H9 (cell line): ENCODE measurements around the gene METTL26. TPM values are rescaled to one million over a fixed set of nuclear protein-coding genes. Genes with fewer than 3 reads are reported as not detected.

Source experiments
- DNase-seq: peaks from one replicate; pipeline ENCODE4 v3.0.0-alpha.2; 2017
- H2AFZ ChIP-seq: one replicate; pipeline ENCODE4 v1.6.1; 2013; ENCODE audit warnings: mild to moderate bottlenecking, low read length, control low read depth, moderate library complexity
- H2AK5ac ChIP-seq: 2 replicates; pipeline ENCODE4 v1.6.1; 2013; ENCODE audit warnings: low read length, control low read depth, mixed read lengths; ENCODE audit not compliant: insufficient read length
- H2BK120ac ChIP-seq: one replicate; pipeline ENCODE4 v1.6.1; 2013; ENCODE audit warnings: low read depth, mild to moderate bottlenecking, low read length, control low read depth, inconsistent platforms; ENCODE audit not compliant: poor library complexity, severe bottlenecking
- H2BK12ac ChIP-seq: 2 replicates; pipeline ENCODE4 v1.6.1; 2013; ENCODE audit warnings: low read length, control low read depth, mixed read lengths, low read depth; ENCODE audit not compliant: insufficient read length
- H2BK15ac ChIP-seq: 2 replicates; pipeline ENCODE4 v1.6.1; 2013; ENCODE audit warnings: low read depth, low read length, control low read depth
- H2BK20ac ChIP-seq: one replicate; pipeline ENCODE4 v1.6.1; 2013; ENCODE audit warnings: low read depth, mild to moderate bottlenecking, low read length, control low read depth, inconsistent platforms; ENCODE audit not compliant: poor library complexity, severe bottlenecking
- H2BK5ac ChIP-seq: 2 replicates; pipeline ENCODE4 v1.6.1; 2013; ENCODE audit warnings: low read length, control low read depth, mixed read lengths; ENCODE audit not compliant: insufficient read length
- H3K14ac ChIP-seq: 2 replicates; pipeline ENCODE4 v1.6.1; 2013; ENCODE audit warnings: low read length, control low read depth; ENCODE audit not compliant: insufficient read depth
- H3K18ac ChIP-seq: 2 replicates; pipeline ENCODE4 v1.6.1; 2013; ENCODE audit warnings: low read depth, mild to moderate bottlenecking, mixed read lengths, low read length, control low read depth; ENCODE audit not compliant: insufficient read length
- H3K23ac ChIP-seq: 2 replicates; pipeline ENCODE4 v1.6.1; 2013; ENCODE audit warnings: low read length, control low read depth, mixed read lengths, low read depth; ENCODE audit not compliant: insufficient read length
- H3K23me2 ChIP-seq: 2 replicates; pipeline ENCODE4 v1.6.1; 2013; ENCODE audit warnings: low read depth, mild to moderate bottlenecking, mixed read lengths, low read length, control low read depth; ENCODE audit not compliant: insufficient read length, poor library complexity, severe bottlenecking
- H3K27ac ChIP-seq: 2 replicates; pipeline ENCODE4 v1.5.1; 2013; ENCODE audit warnings: low read length, control low read depth, mixed read lengths, low read depth; ENCODE audit not compliant: insufficient read length
- H3K27me3 ChIP-seq: 2 replicates; pipeline ENCODE4 v1.6.1; 2013; ENCODE audit warnings: low read length, control low read depth, inconsistent platforms; ENCODE audit not compliant: insufficient read depth
- H3K4ac ChIP-seq: 2 replicates; pipeline ENCODE4 v1.6.1; 2013; ENCODE audit warnings: low read depth, mild to moderate bottlenecking, control low read depth, inconsistent platforms, low read length, moderate library complexity
- H3K4me1 ChIP-seq: 2 replicates; pipeline ENCODE4 v1.6.1; 2013; ENCODE audit warnings: low read length, control low read depth, inconsistent platforms; ENCODE audit not compliant: insufficient read depth
- H3K4me2 ChIP-seq: 2 replicates; pipeline ENCODE4 v1.6.1; 2013; ENCODE audit warnings: low read length, control low read depth, mixed read lengths; ENCODE audit not compliant: insufficient read length, insufficient read depth
- H3K56ac ChIP-seq: 2 replicates; pipeline ENCODE4 v1.6.1; 2013; ENCODE audit warnings: low read depth, mild to moderate bottlenecking, mixed read lengths, low read length, control low read depth; ENCODE audit not compliant: insufficient read length
- H3K79me1 ChIP-seq: 2 replicates; pipeline ENCODE4 v1.6.1; 2013; ENCODE audit warnings: low read depth, mild to moderate bottlenecking, moderate library complexity, low read length, control low read depth, inconsistent platforms; ENCODE audit not compliant: insufficient read depth, poor library complexity, severe bottlenecking
- H3K79me2 ChIP-seq: 2 replicates; pipeline ENCODE4 v1.6.1; 2013; ENCODE audit warnings: low read length, control low read depth, inconsistent platforms; ENCODE audit not compliant: insufficient read depth
- H3K9ac ChIP-seq: 2 replicates; pipeline ENCODE4 v1.6.1; 2013; ENCODE audit warnings: low read length, control low read depth, mixed read lengths; ENCODE audit not compliant: insufficient read length; ENCODE audit errors: extremely low read depth
- H3K9me3 ChIP-seq: one replicate; pipeline ENCODE4 v1.6.1; 2013; ENCODE audit warnings: low read depth, low read length, inconsistent platforms; ENCODE audit not compliant: control insufficient read depth
- H3T11ph ChIP-seq: one replicate; pipeline ENCODE4 v1.6.1; 2013; ENCODE audit warnings: mild to moderate bottlenecking, low read length, control low read depth, inconsistent platforms
- H4K20me1 ChIP-seq: one replicate; pipeline ENCODE4 v1.6.1; 2013; ENCODE audit not compliant: control insufficient read depth, insufficient read length, insufficient read depth
- H4K5ac ChIP-seq: 2 replicates; pipeline ENCODE4 v1.6.1; 2013; ENCODE audit warnings: low read depth, mild to moderate bottlenecking, mixed read lengths, low read length, control low read depth; ENCODE audit not compliant: insufficient read length
- H4K8ac ChIP-seq: replicated peaks from 2 replicates; pipeline ENCODE4 v1.6.1; 2013; ENCODE audit warnings: low read length, control low read depth, mixed read lengths, low read depth; ENCODE audit not compliant: insufficient read length
- H4K91ac ChIP-seq: 2 replicates; pipeline ENCODE4 v1.6.1; 2013; ENCODE audit warnings: low read depth, mild to moderate bottlenecking, moderate library complexity, mixed read lengths, low read length, control low read depth; ENCODE audit not compliant: insufficient read length
- H3K27ac Mint-ChIP-seq, 3 experiments: 2 replicates in 2 of 3; 3 replicates in 1 of 3; pipeline ENCODE4 v1.8.0; 2020 to 2021; ENCODE audit warnings: mixed read lengths in 3 of 3, mild to moderate bottlenecking in 1 of 3, moderate library complexity in 1 of 3
- H3K27me3 Mint-ChIP-seq: 2 replicates; pipeline ENCODE4 v1.8.0; 2021; ENCODE audit warnings: low read depth, mild to moderate bottlenecking, moderate library complexity, mixed read lengths
- H3K36me3 Mint-ChIP-seq, 3 experiments: 2 replicates in 2 of 3; 3 replicates in 1 of 3; pipeline ENCODE4 v1.8.0; 2020 to 2021; ENCODE audit warnings: low read depth in 3 of 3, mixed read lengths in 3 of 3; ENCODE audit not compliant: insufficient read depth in 1 of 3
- H3K4me1 Mint-ChIP-seq, 2 experiments: 2 replicates each; pipeline ENCODE4 v1.8.0; 2020; ENCODE audit warnings: mixed read lengths in 2 of 2
- H3K4me3 Mint-ChIP-seq, 2 experiments: 2 replicates in 1 of 2; 3 replicates in 1 of 2; pipeline ENCODE4 v1.8.0; 2020 to 2021; ENCODE audit warnings: mild to moderate bottlenecking in 2 of 2, mixed read lengths in 2 of 2, moderate library complexity in 1 of 2
- H3K9me3 Mint-ChIP-seq, 2 experiments: 2 replicates in 1 of 2; 3 replicates in 1 of 2; pipeline ENCODE4 v1.8.0; 2020; ENCODE audit warnings: mild to moderate bottlenecking in 2 of 2, mixed read lengths in 2 of 2, moderate library complexity in 1 of 2
- WGBS: extraction: QIAGEN DNeasy Blood & Tissue Kit; methylation state at CpG from one replicate; pipeline ENCODE4 v1.1.7; 2013; ENCODE audit warnings: missing lambda C conversion rate, low lambda C conversion rate, mixed read lengths; ENCODE audit not compliant: insufficient read length; ENCODE audit errors: extremely low coverage; 5-methylcytosine and 5-hydroxymethylcytosine counted together
- total RNA-seq: library from RNA; stranded (reverse); gene quantifications from 2 replicates; pipeline ENCODE4 v1.2.1, GENCODE V29; 2021
- TF ChIP-seq, protein P1 (sequence below): fragments of 200-600 bp; sonication (generic); conservative IDR thresholded peaks from 3 replicates; pipeline ENCODE4 v1.8.0; 2021; ENCODE audit warnings: antibody characterized with exemption, mild to moderate bottlenecking

The METTL26 gene
- total RNA-seq, 1 experiment from 2014 or later: 108 TPM

DNA sequence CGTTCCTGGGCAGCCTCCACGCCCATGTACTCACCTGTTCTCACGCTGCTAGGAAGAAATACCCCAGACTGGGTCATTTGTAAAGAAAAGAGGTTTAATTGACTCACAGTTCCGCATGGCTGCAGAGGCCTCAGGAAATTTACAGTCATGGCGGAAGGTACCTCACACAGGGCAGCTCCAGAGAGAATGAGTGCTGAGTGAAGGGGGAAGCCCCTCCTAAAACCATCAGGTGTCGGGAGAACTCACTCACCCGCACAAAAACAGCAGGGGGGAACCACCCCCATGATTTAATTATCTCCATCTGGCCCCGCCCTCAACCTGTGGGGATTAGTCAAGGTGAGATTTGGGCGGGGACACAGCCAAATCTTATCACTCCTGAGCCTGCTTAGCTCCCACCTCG is 28.1 kb downstream of the METTL26 start:
- H3K9me3 ChIP-seq: no peaks in the 10 kb centered on the region
- no peak overlapping the region for H2BK15ac ChIP-seq
- peak overlapping the region in 2 of 3 experiments; percentile 41 to 91; a peak in 3 of 7 replicates for H3K27ac Mint-ChIP-seq
- H3K27me3 Mint-ChIP-seq: peaks cover 12% of the 10 kb centered on the region
- peaks cover 2% of the 10 kb centered on the region for H3K79me1 ChIP-seq
- no peak overlapping the region for H2BK20ac ChIP-seq
- TF ChIP-seq, protein P1, sequence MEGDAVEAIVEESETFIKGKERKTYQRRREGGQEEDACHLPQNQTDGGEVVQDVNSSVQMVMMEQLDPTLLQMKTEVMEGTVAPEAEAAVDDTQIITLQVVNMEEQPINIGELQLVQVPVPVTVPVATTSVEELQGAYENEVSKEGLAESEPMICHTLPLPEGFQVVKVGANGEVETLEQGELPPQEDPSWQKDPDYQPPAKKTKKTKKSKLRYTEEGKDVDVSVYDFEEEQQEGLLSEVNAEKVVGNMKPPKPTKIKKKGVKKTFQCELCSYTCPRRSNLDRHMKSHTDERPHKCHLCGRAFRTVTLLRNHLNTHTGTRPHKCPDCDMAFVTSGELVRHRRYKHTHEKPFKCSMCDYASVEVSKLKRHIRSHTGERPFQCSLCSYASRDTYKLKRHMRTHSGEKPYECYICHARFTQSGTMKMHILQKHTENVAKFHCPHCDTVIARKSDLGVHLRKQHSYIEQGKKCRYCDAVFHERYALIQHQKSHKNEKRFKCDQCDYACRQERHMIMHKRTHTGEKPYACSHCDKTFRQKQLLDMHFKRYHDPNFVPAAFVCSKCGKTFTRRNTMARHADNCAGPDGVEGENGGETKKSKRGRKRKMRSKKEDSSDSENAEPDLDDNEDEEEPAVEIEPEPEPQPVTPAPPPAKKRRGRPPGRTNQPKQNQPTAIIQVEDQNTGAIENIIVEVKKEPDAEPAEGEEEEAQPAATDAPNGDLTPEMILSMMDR: no peak
- no peaks in the 10 kb centered on the region for H3K4me1 ChIP-seq
- H4K5ac ChIP-seq: no peak overlapping the region
- H4K8ac ChIP-seq: no peak overlapping the region
- H3K4me1 Mint-ChIP-seq: peaks cover 11 to 13% of the 10 kb centered on the region in 2 experiments
- H3K56ac ChIP-seq: no peak overlapping the region
- no peaks in the 10 kb centered on the region for H3K27me3 ChIP-seq
- peaks cover 12 to 18% (median 13%) of the 10 kb centered on the region in 3 experiments for H3K36me3 Mint-ChIP-seq
- no peak overlapping the region for H3K9ac ChIP-seq
- peaks cover 16 to 18% of the 10 kb centered on the region in 2 experiments for H3K9me3 Mint-ChIP-seq
- no peak overlapping the region for H3K4ac ChIP-seq
- H3K14ac ChIP-seq: no peak overlapping the region
- no CpG with 5 or more reads among the region's 10 CpGs for WGBS
- H2BK5ac ChIP-seq: no peak overlapping the region
- DNase-seq: peak; percentile 37
- H3K4me3 Mint-ChIP-seq: no peak overlapping the region
- H3K79me2 ChIP-seq: no peaks in the 10 kb centered on the region
- no peak overlapping the region for H2AK5ac ChIP-seq
- H2AFZ ChIP-seq: no peak overlapping the region
- H3K27ac ChIP-seq: no peak overlapping the region
- no peak overlapping the region for H3K23ac ChIP-seq
- H4K20me1 ChIP-seq: no peaks in the 10 kb centered on the region
- no peak overlapping the region for H2BK120ac ChIP-seq
- no peaks in the 10 kb centered on the region for H3K23me2 ChIP-seq
- H3T11ph ChIP-seq: no peak overlapping the region
- no peak overlapping the region for H2BK12ac ChIP-seq
- no peak overlapping the region for H3K4me2 ChIP-seq
- H3K18ac ChIP-seq: no peak overlapping the region
- H4K91ac ChIP-seq: no peak overlapping the region
